ENCODE data around the gene KRTAP5-7.

DNA sequence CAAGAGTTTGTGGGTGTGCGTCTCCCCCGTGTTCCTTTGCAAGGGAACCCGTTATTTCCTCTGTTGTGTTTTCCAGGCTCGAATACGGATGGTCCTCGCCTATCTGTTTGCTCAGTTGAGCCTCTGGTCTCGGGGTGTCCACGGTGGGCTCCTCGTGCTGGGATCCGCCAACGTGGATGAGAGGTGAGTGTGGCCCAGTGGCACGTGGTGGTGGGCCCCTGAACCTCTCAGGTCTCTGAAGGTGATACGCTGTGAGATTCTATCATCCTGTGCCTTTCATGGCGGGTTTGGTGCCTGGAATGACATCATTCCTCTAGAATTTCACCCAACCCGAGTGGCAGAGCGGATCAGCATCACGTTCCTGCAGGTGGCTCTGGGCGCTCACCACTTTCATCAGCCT is 41.6 kb upstream of the KRTAP5-7 start:
- TF ChIP-seq, protein P1, sequence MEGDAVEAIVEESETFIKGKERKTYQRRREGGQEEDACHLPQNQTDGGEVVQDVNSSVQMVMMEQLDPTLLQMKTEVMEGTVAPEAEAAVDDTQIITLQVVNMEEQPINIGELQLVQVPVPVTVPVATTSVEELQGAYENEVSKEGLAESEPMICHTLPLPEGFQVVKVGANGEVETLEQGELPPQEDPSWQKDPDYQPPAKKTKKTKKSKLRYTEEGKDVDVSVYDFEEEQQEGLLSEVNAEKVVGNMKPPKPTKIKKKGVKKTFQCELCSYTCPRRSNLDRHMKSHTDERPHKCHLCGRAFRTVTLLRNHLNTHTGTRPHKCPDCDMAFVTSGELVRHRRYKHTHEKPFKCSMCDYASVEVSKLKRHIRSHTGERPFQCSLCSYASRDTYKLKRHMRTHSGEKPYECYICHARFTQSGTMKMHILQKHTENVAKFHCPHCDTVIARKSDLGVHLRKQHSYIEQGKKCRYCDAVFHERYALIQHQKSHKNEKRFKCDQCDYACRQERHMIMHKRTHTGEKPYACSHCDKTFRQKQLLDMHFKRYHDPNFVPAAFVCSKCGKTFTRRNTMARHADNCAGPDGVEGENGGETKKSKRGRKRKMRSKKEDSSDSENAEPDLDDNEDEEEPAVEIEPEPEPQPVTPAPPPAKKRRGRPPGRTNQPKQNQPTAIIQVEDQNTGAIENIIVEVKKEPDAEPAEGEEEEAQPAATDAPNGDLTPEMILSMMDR (IDR thresholded peaks at IDR 0.05; ENCODE audit: borderline replicate concordance, extremely low read depth, low read length, poor library complexity, severe bottlenecking): no peak
- TF ChIP-seq EZH2 (IDR thresholded peaks at IDR 0.05; ENCODE audit: borderline replicate concordance, low read depth, low read length, severe bottlenecking): no peak

Data from DND-41 (cell line).